ENCODE data around the gene ZNF148.

DNA sequence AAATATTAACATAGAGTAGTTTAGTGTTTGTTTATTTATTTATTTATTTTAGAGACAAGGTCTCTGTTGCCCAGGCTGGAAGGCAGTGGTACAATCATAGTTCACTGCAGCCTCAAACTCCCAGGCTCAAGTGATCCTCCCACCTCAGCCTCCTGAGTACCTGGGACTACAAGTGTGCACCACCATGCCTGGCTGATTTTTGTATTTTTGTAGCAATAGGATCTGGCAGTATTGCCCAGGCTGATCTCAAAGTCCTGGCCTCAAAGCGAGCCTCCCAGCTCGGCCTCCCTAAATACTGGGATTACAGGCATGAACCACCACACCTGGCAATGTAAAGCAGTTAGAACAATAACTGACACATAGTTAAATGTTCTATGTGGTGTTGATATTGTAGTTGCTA lies 4.4 kb upstream of the ZNF148 start:
- TF ChIP-seq CTCF (IDR thresholded peaks at IDR 0.05) (no peak), SP1 (CRISPR knock-in tag; conservative IDR thresholded peaks at IDR 0.05) (no peak), ZNF671 (CRISPR knock-in tag; IDR thresholded peaks at IDR 0.05) (no peak), RELA (CRISPR knock-in tag; IDR thresholded peaks at IDR 0.05; ENCODE audit: borderline replicate concordance) (no peak), E2F4 (CRISPR knock-in tag; IDR thresholded peaks at IDR 0.05; ENCODE audit: borderline replicate concordance, low read depth) (no peak), NR2C2 (CRISPR knock-in tag; IDR thresholded peaks at IDR 0.05) (no peak), FOXP4 (CRISPR knock-in tag; IDR thresholded peaks at IDR 0.05) (no peak), IRF2 (CRISPR knock-in tag; IDR thresholded peaks at IDR 0.05; ENCODE audit: borderline replicate concordance, low read depth) (no peak), ZNF396 (CRISPR knock-in tag; IDR thresholded peaks at IDR 0.05; ENCODE audit: borderline replicate concordance) (no peak), TCF7 (CRISPR knock-in tag; IDR thresholded peaks at IDR 0.05; ENCODE audit: low read depth) (no peak)
- TF ChIP-seq, protein P1, sequence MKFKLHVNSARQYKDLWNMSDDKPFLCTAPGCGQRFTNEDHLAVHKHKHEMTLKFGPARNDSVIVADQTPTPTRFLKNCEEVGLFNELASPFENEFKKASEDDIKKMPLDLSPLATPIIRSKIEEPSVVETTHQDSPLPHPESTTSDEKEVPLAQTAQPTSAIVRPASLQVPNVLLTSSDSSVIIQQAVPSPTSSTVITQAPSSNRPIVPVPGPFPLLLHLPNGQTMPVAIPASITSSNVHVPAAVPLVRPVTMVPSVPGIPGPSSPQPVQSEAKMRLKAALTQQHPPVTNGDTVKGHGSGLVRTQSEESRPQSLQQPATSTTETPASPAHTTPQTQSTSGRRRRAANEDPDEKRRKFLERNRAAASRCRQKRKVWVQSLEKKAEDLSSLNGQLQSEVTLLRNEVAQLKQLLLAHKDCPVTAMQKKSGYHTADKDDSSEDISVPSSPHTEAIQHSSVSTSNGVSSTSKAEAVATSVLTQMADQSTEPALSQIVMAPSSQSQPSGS (CRISPR knock-in tag; IDR thresholded peaks at IDR 0.05; ENCODE audit: borderline replicate concordance, low read depth): no peak
- TF ChIP-seq, protein P2, sequence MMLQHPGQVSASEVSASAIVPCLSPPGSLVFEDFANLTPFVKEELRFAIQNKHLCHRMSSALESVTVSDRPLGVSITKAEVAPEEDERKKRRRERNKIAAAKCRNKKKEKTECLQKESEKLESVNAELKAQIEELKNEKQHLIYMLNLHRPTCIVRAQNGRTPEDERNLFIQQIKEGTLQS (CRISPR knock-in tag; conservative IDR thresholded peaks at IDR 0.05): no peak
